GM23248 (cell line): ENCODE data around the gene CIDEC.

ENCODE experiments used
- EZH2 ChIP-seq: fragments of 200-600 bp; sonication (generic); IDR thresholded peaks from 2 replicates; pipeline ENCODE4 v1.6.1; 2018; ENCODE audit warnings: antibody characterized with exemption, mild to moderate bottlenecking; ENCODE audit not compliant: insufficient read depth, poor library complexity, severe bottlenecking
- EZH2phosphoT487 ChIP-seq: fragments of 200-600 bp; sonication (generic); IDR thresholded peaks from 2 replicates; pipeline ENCODE4 v1.6.1; 2018; ENCODE audit warnings: antibody characterized with exemption, moderate library complexity, mild to moderate bottlenecking, low read depth; ENCODE audit not compliant: insufficient read depth

DNA sequence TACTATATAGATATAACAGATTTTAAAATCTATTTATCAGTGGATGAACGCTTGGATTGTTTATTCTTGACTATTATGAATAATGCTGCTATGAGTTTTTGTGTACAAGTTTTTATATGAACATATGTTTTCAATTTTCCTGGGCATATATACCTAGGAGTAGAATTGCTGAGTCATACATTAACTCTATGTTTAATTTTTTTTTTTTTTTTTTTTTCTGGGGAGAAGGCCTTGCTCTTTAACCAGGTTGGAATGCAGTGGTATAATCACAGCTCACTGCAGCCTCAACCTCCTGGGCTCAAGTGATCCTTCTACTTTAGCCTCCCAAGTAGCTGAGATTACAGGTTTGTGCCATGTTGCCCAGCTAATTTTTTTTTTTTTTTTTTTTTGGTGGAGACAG is 9.1 kb downstream of the CIDEC start:
- TF ChIP-seq EZH2: no peak
- no peak for TF ChIP-seq EZH2phosphoT487
